ENCODE measurements around the gene COL17A1.

Gene COL17A1

GRCh38 chr10:103990121-103990520 lies 95.6 kb downstream of the COL17A1 start:
- WGBS, result 93% methylated on average over 2 of the region's 3 CpGs
- Histone ChIP-seq H3K23ac (ENCODE audit: low read length in 2 of 2) (peak overlapping the region in 1 of 2 experiments; percentile 69), H3K14ac (ENCODE audit: low read length in 2 of 2) (no peak overlapping the region), H3K9me3 (ENCODE audit: control insufficient read depth, low read length) (no peaks in the 10 kb centered on the region), H3K9ac (ENCODE audit: low read length) (no peak overlapping the region), H2BK120ac (ENCODE audit: low read depth, low read length) (no peak overlapping the region), H4K91ac (ENCODE audit: low read length) (no peak overlapping the region), H3K36me3 (ENCODE audit: control insufficient read depth in 1 of 2, insufficient read depth in 2 of 2, low read depth in 1 of 2, low read length in 2 of 2) (peaks cover 0 to 47% of the 10 kb centered on the region in 2 experiments), H2AK5ac (ENCODE audit: low read length, severe bottlenecking) (no peak overlapping the region), H3K27me3 (ENCODE audit: control insufficient read depth in 1 of 2, insufficient read depth in 1 of 2, low read length in 2 of 2) (no peaks in the 10 kb centered on the region), H3K4ac (ENCODE audit: low read depth in 1 of 2, low read length in 2 of 2) (no peak overlapping the region), H2AFZ (ENCODE audit: low read depth, low read length) (no peak overlapping the region), H3K18ac (ENCODE audit: low read depth in 1 of 2, low read length in 2 of 2) (no peak overlapping the region), H2BK12ac (ENCODE audit: low read length in 2 of 2) (no peak overlapping the region), H3K27ac (ENCODE audit: low read length, poor library complexity, severe bottlenecking) (no peak overlapping the region), H2BK5ac (ENCODE audit: low read depth, low read length, poor library complexity, severe bottlenecking) (no peak overlapping the region), H3K4me3 (ENCODE audit: insufficient read depth in 1 of 2, low read depth in 1 of 2, low read length in 2 of 2) (no peak overlapping the region), H3K79me1 (replicated peaks; ENCODE audit: low read length, poor library complexity, severe bottlenecking) (peaks cover 3% of the 10 kb centered on the region), H4K8ac (ENCODE audit: low read length) (no peak overlapping the region), H3K4me1 (ENCODE audit: control insufficient read depth, insufficient read depth, low read depth, low read length) (no peaks in the 10 kb centered on the region), H2BK15ac (ENCODE audit: low read depth, poor library complexity, severe bottlenecking) (no peak overlapping the region), H3K4me2 (ENCODE audit: low read length, poor library complexity, severe bottlenecking) (no peak overlapping the region)
- DNase-seq, result peak; percentile 13

DNA sequence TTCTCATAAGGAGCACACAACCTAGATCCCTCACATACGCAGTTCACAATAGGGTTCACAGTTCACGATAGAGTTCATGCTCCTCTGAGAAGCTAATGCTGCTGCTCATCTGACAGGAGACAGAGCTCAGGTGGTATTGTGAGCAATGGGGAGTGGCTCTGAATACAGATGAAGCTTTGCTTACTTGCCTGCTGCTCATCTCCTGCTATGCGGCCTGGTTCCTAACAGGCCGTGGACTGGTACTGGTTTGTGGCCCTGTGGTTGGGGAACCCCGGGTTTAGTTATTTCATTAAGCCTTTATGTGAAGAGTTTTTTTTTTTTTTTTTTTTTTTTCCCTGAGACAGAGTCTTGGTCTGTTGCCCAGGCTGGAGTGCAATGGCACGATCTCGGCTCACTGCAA lies 99.3 kb downstream of the COL17A1 start:
- H3K4me2 ChIP-seq (ENCODE audit: low read length, poor library complexity, severe bottlenecking), result no peak overlapping the region
- H2BK15ac ChIP-seq (ENCODE audit: low read depth, poor library complexity, severe bottlenecking), result no peak overlapping the region
- H3K18ac ChIP-seq (ENCODE audit: low read depth in 1 of 2, low read length in 2 of 2), result peak overlapping the region in 1 of 2 experiments; percentile 1
- no peaks in the 10 kb centered on the region for H3K27me3 ChIP-seq (ENCODE audit: control insufficient read depth in 1 of 2, insufficient read depth in 1 of 2, low read length in 2 of 2)
- H2AK5ac ChIP-seq (ENCODE audit: low read length, severe bottlenecking), result no peak overlapping the region
- 95% methylated on average over 7 of the region's 7 CpGs for WGBS
- no peaks in the 10 kb centered on the region for H3K9me3 ChIP-seq (ENCODE audit: control insufficient read depth, low read length)
- peaks cover 7% of the 10 kb centered on the region for H3K79me1 ChIP-seq (replicated peaks; ENCODE audit: low read length, poor library complexity, severe bottlenecking)
- no peak overlapping the region for H3K27ac ChIP-seq (ENCODE audit: low read length, poor library complexity, severe bottlenecking)
- H2BK5ac ChIP-seq (ENCODE audit: low read depth, low read length, poor library complexity, severe bottlenecking), result no peak overlapping the region
- H3K4me3 ChIP-seq (ENCODE audit: insufficient read depth in 1 of 2, low read depth in 1 of 2, low read length in 2 of 2), result no peak overlapping the region
- H3K36me3 ChIP-seq (ENCODE audit: control insufficient read depth in 1 of 2, insufficient read depth in 2 of 2, low read depth in 1 of 2, low read length in 2 of 2), result peaks cover 0 to 12% of the 10 kb centered on the region in 2 experiments
- no peak overlapping the region for H3K4ac ChIP-seq (ENCODE audit: low read depth in 1 of 2, low read length in 2 of 2)
- H4K8ac ChIP-seq (ENCODE audit: low read length), result no peak overlapping the region
- no peak overlapping the region for H3K14ac ChIP-seq (ENCODE audit: low read length in 2 of 2)
- no peak overlapping the region for H4K91ac ChIP-seq (ENCODE audit: low read length)
- no peak for DNase-seq
- H2BK12ac ChIP-seq (ENCODE audit: low read length in 2 of 2), result no peak overlapping the region
- no peak overlapping the region for H3K23ac ChIP-seq (ENCODE audit: low read length in 2 of 2)
- H3K9ac ChIP-seq (ENCODE audit: low read length), result no peak overlapping the region
- H2AFZ ChIP-seq (ENCODE audit: low read depth, low read length), result no peak overlapping the region
- H3K4me1 ChIP-seq (ENCODE audit: control insufficient read depth, insufficient read depth, low read depth, low read length), result peaks cover 2% of the 10 kb centered on the region
- H2BK120ac ChIP-seq (ENCODE audit: low read depth, low read length), result no peak overlapping the region

DNA sequence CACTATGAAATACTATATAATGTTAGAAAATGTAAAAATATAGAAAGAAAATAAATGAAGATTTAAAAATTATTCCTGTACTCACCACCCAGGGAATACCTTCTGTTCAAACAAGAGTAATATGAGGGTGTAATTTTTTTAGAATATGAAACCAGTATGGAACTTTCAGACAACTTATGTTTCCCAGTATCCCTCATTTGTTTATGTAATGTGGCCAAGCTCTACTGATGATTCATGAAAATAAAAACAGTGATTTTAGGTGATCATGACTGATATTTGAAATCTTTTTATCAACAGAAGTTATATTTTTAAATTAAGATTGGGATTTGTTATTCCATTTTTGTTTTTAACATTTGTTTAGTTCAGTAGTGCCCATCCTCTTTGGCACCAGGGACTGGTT lies 100.0 kb downstream of the COL17A1 start:
- Histone ChIP-seq H3K18ac (ENCODE audit: low read depth in 1 of 2, low read length in 2 of 2) (no peak overlapping the region), H3K9me3 (ENCODE audit: control insufficient read depth, low read length) (no peaks in the 10 kb centered on the region), H3K27me3 (ENCODE audit: control insufficient read depth in 1 of 2, insufficient read depth in 1 of 2, low read length in 2 of 2) (no peaks in the 10 kb centered on the region), H2AFZ (ENCODE audit: low read depth, low read length) (no peak overlapping the region), H3K27ac (ENCODE audit: low read length, poor library complexity, severe bottlenecking) (no peak overlapping the region), H4K91ac (ENCODE audit: low read length) (no peak overlapping the region), H2BK12ac (ENCODE audit: low read length in 2 of 2) (no peak overlapping the region), H2BK5ac (ENCODE audit: low read depth, low read length, poor library complexity, severe bottlenecking) (no peak overlapping the region), H2BK120ac (ENCODE audit: low read depth, low read length) (no peak overlapping the region), H3K4me3 (ENCODE audit: insufficient read depth in 1 of 2, low read depth in 1 of 2, low read length in 2 of 2) (no peak overlapping the region), H3K9ac (ENCODE audit: low read length) (no peak overlapping the region), H3K4ac (ENCODE audit: low read depth in 1 of 2, low read length in 2 of 2) (no peak overlapping the region), H2BK15ac (ENCODE audit: low read depth, poor library complexity, severe bottlenecking) (no peak overlapping the region), H3K4me1 (ENCODE audit: control insufficient read depth, insufficient read depth, low read depth, low read length) (peaks cover 2% of the 10 kb centered on the region), H3K79me1 (replicated peaks; ENCODE audit: low read length, poor library complexity, severe bottlenecking) (peaks cover 7% of the 10 kb centered on the region), H3K23ac (ENCODE audit: low read length in 2 of 2) (no peak overlapping the region), H3K14ac (ENCODE audit: low read length in 2 of 2) (no peak overlapping the region), H3K4me2 (ENCODE audit: low read length, poor library complexity, severe bottlenecking) (no peak overlapping the region), H4K8ac (ENCODE audit: low read length) (no peak overlapping the region), H3K36me3 (ENCODE audit: control insufficient read depth in 1 of 2, insufficient read depth in 2 of 2, low read depth in 1 of 2, low read length in 2 of 2) (peaks cover 0 to 7% of the 10 kb centered on the region in 2 experiments), H2AK5ac (ENCODE audit: low read length, severe bottlenecking) (no peak overlapping the region)
- DNase-seq, result peak; percentile 39

GRCh38 chr10:103983367-103983911 lies 102.2 kb downstream of the COL17A1 start:
- Histone ChIP-seq H3K27me3 (ENCODE audit: control insufficient read depth in 1 of 2, insufficient read depth in 1 of 2, low read length in 2 of 2) (no peaks in the 10 kb centered on the region), H2AFZ (ENCODE audit: low read depth, low read length) (no peak overlapping the region), H4K91ac (ENCODE audit: low read length) (no peak overlapping the region), H3K9me3 (ENCODE audit: control insufficient read depth, low read length) (no peaks in the 10 kb centered on the region), H3K9ac (ENCODE audit: low read length) (peak overlapping the region; percentile 24), H3K18ac (ENCODE audit: low read depth in 1 of 2, low read length in 2 of 2) (no peak overlapping the region), H3K23ac (ENCODE audit: low read length in 2 of 2) (no peak overlapping the region), H3K36me3 (ENCODE audit: control insufficient read depth in 1 of 2, insufficient read depth in 2 of 2, low read depth in 1 of 2, low read length in 2 of 2) (peaks cover 0 to 2% of the 10 kb centered on the region in 2 experiments), H2BK12ac (ENCODE audit: low read length in 2 of 2) (no peak overlapping the region), H2BK120ac (ENCODE audit: low read depth, low read length) (no peak overlapping the region), H3K4me3 (ENCODE audit: insufficient read depth in 1 of 2, low read depth in 1 of 2, low read length in 2 of 2) (no peak overlapping the region), H2AK5ac (ENCODE audit: low read length, severe bottlenecking) (peak overlapping the region; percentile 52), H3K4me2 (ENCODE audit: low read length, poor library complexity, severe bottlenecking) (no peak overlapping the region), H2BK15ac (ENCODE audit: low read depth, poor library complexity, severe bottlenecking) (no peak overlapping the region), H3K27ac (ENCODE audit: low read length, poor library complexity, severe bottlenecking) (no peak overlapping the region), H3K4ac (ENCODE audit: low read depth in 1 of 2, low read length in 2 of 2) (no peak overlapping the region), H4K8ac (ENCODE audit: low read length) (peak overlapping the region; percentile 23), H3K79me1 (replicated peaks; ENCODE audit: low read length, poor library complexity, severe bottlenecking) (peaks cover 4% of the 10 kb centered on the region), H2BK5ac (ENCODE audit: low read depth, low read length, poor library complexity, severe bottlenecking) (no peak overlapping the region), H3K4me1 (ENCODE audit: control insufficient read depth, insufficient read depth, low read depth, low read length) (peaks cover 2% of the 10 kb centered on the region), H3K14ac (ENCODE audit: low read length in 2 of 2) (no peak overlapping the region)
- WGBS, result 66% methylated on average over 4 of the region's 4 CpGs
- peak; percentile 14 for DNase-seq
